ENCODE data around the gene TBCCD1.

TBCCD1 gene

GRCh38 chr3:186567072-186567921, at the start of gene TBCCD1:
Gene TBCCD1, minus strand, starts transcription at chr3:186567339. Its CDS starts 3,010 bp downstream, at chr3:186564329.
- Histone ChIP-seq H3K27ac (ENCODE audit: low read length) (peak within 1 kb of the TSS; percentile 80), H3K36me3 (ENCODE audit: control insufficient read depth in 2 of 2, insufficient read depth in 2 of 2, low read length in 2 of 2) (no peaks in the 10 kb centered on the region), H3K9ac (ENCODE audit: low read length in 2 of 2) (peak within 1 kb of the TSS; percentile 88 to 96), H3K27me3 (ENCODE audit: control insufficient read depth in 1 of 2, insufficient read depth in 2 of 2, low read length in 2 of 2) (no peaks in the 10 kb centered on the region), H3K4me3 (ENCODE audit: low read length in 2 of 2) (peak within 1 kb of the TSS; percentile 92 to 97), H3K9me3 (ENCODE audit: control insufficient read depth in 2 of 2, low read length in 2 of 2) (no peaks in the 10 kb centered on the region), H3K4me1 (ENCODE audit: control insufficient read depth, insufficient read depth, low read length) (peaks cover 31% of the 10 kb centered on the region)

GRCh38 chr3:186616299-186616617, 49.1 kb upstream of the TBCCD1 start:
- peaks cover 7% of the 10 kb centered on the region for H3K4me1 ChIP-seq (ENCODE audit: control insufficient read depth, insufficient read depth, low read length)
- peaks cover 15 to 24% of the 10 kb centered on the region in 2 donors for H3K27me3 ChIP-seq (ENCODE audit: control insufficient read depth in 1 of 2, insufficient read depth in 2 of 2, low read length in 2 of 2)
- no peak overlapping the region for H3K27ac ChIP-seq (ENCODE audit: low read length)
- H3K9ac ChIP-seq (ENCODE audit: low read length in 2 of 2), result no peak overlapping the region
- no peak overlapping the region for H3K4me3 ChIP-seq (ENCODE audit: low read length in 2 of 2)
- H3K9me3 ChIP-seq (ENCODE audit: control insufficient read depth in 2 of 2, low read length in 2 of 2), result no peaks in the 10 kb centered on the region
- H3K36me3 ChIP-seq (ENCODE audit: control insufficient read depth in 2 of 2, insufficient read depth in 2 of 2, low read length in 2 of 2), result no peaks in the 10 kb centered on the region

GRCh38 chr3:186614597-186615483, 47.7 kb upstream of the TBCCD1 start:
- Histone ChIP-seq H3K9me3 (ENCODE audit: control insufficient read depth in 2 of 2, low read length in 2 of 2) (no peaks in the 10 kb centered on the region), H3K27me3 (ENCODE audit: control insufficient read depth in 1 of 2, insufficient read depth in 2 of 2, low read length in 2 of 2) (peaks cover 15 to 22% of the 10 kb centered on the region in 2 donors), H3K36me3 (ENCODE audit: control insufficient read depth in 2 of 2, insufficient read depth in 2 of 2, low read length in 2 of 2) (no peaks in the 10 kb centered on the region), H3K4me1 (ENCODE audit: control insufficient read depth, insufficient read depth, low read length) (peaks cover 7% of the 10 kb centered on the region), H3K27ac (ENCODE audit: low read length) (no peak overlapping the region), H3K9ac (ENCODE audit: low read length in 2 of 2) (no peak overlapping the region), H3K4me3 (ENCODE audit: low read length in 2 of 2) (no peak overlapping the region)

- Histone ChIP-seq H3K9ac (ENCODE audit: low read length in 2 of 2) (no peak overlapping the region), H3K4me3 (ENCODE audit: low read length in 2 of 2) (no peak overlapping the region), H3K4me1 (ENCODE audit: control insufficient read depth, insufficient read depth, low read length) (peaks cover 7% of the 10 kb centered on the region), H3K27ac (ENCODE audit: low read length) (no peak overlapping the region), H3K27me3 (ENCODE audit: control insufficient read depth in 1 of 2, insufficient read depth in 2 of 2, low read length in 2 of 2) (peaks cover 15 to 22% of the 10 kb centered on the region in 2 donors), H3K36me3 (ENCODE audit: control insufficient read depth in 2 of 2, insufficient read depth in 2 of 2, low read length in 2 of 2) (no peaks in the 10 kb centered on the region), H3K9me3 (ENCODE audit: control insufficient read depth in 2 of 2, low read length in 2 of 2) (no peaks in the 10 kb centered on the region)
Measured at GRCh38 chr3:186614266-186614596, 47.1 kb upstream of the TBCCD1 start.

- H3K27ac ChIP-seq (ENCODE audit: low read length), result no peak overlapping the region
- no peak overlapping the region for H3K4me3 ChIP-seq (ENCODE audit: low read length in 2 of 2)
- no peaks in the 10 kb centered on the region for H3K36me3 ChIP-seq (ENCODE audit: control insufficient read depth in 2 of 2, insufficient read depth in 2 of 2, low read length in 2 of 2)
- H3K4me1 ChIP-seq (ENCODE audit: control insufficient read depth, insufficient read depth, low read length), result peaks cover 7% of the 10 kb centered on the region
- H3K9ac ChIP-seq (ENCODE audit: low read length in 2 of 2), result no peak overlapping the region
- H3K27me3 ChIP-seq (ENCODE audit: control insufficient read depth in 1 of 2, insufficient read depth in 2 of 2, low read length in 2 of 2), result peaks cover 15 to 22% of the 10 kb centered on the region in 2 donors
- H3K9me3 ChIP-seq (ENCODE audit: control insufficient read depth in 2 of 2, low read length in 2 of 2), result no peaks in the 10 kb centered on the region
Measured at GRCh38 chr3:186613637-186614265, 46.6 kb upstream of the TBCCD1 start.

GRCh38 chr3:186612721-186613636, 45.8 kb upstream of the TBCCD1 start, which contains the start of gene AHSG:
Gene AHSG, plus strand, starts transcription at chr3:186613060. Its CDS starts 82 bp downstream, at chr3:186613142.
- Histone ChIP-seq H3K27me3 (ENCODE audit: control insufficient read depth in 1 of 2, insufficient read depth in 2 of 2, low read length in 2 of 2) (peaks cover 15 to 19% of the 10 kb centered on the region in 2 donors), H3K9ac (ENCODE audit: low read length in 2 of 2) (no peak within 1 kb of the TSS), H3K4me3 (ENCODE audit: low read length in 2 of 2) (no peak within 1 kb of the TSS), H3K4me1 (ENCODE audit: control insufficient read depth, insufficient read depth, low read length) (peaks cover 7% of the 10 kb centered on the region), H3K9me3 (ENCODE audit: control insufficient read depth in 2 of 2, low read length in 2 of 2) (no peaks in the 10 kb centered on the region), H3K27ac (ENCODE audit: low read length) (no peak within 1 kb of the TSS), H3K36me3 (ENCODE audit: control insufficient read depth in 2 of 2, insufficient read depth in 2 of 2, low read length in 2 of 2) (no peaks in the 10 kb centered on the region)

- peaks cover 11 to 13% of the 10 kb centered on the region in 2 donors for H3K27me3 ChIP-seq (ENCODE audit: control insufficient read depth in 1 of 2, insufficient read depth in 2 of 2, low read length in 2 of 2)
- peaks cover 1% of the 10 kb centered on the region for H3K4me1 ChIP-seq (ENCODE audit: control insufficient read depth, insufficient read depth, low read length)
- no peak overlapping the region for H3K27ac ChIP-seq (ENCODE audit: low read length)
- no peaks in the 10 kb centered on the region for H3K36me3 ChIP-seq (ENCODE audit: control insufficient read depth in 2 of 2, insufficient read depth in 2 of 2, low read length in 2 of 2)
- no peak overlapping the region for H3K9ac ChIP-seq (ENCODE audit: low read length in 2 of 2)
- H3K4me3 ChIP-seq (ENCODE audit: low read length in 2 of 2), result no peak overlapping the region
- no peaks in the 10 kb centered on the region for H3K9me3 ChIP-seq (ENCODE audit: control insufficient read depth in 2 of 2, low read length in 2 of 2)
Measured at GRCh38 chr3:186612065-186612464, 44.9 kb upstream of the TBCCD1 start.

GRCh38 chr3:186609247-186609868, 42.2 kb upstream of the TBCCD1 start:
- peaks cover 5 to 7% of the 10 kb centered on the region in 2 donors for H3K27me3 ChIP-seq (ENCODE audit: control insufficient read depth in 1 of 2, insufficient read depth in 2 of 2, low read length in 2 of 2)
- H3K9me3 ChIP-seq (ENCODE audit: control insufficient read depth in 2 of 2, low read length in 2 of 2), result no peaks in the 10 kb centered on the region
- H3K4me3 ChIP-seq (ENCODE audit: low read length in 2 of 2), result no peak overlapping the region
- H3K9ac ChIP-seq (ENCODE audit: low read length in 2 of 2), result no peak overlapping the region
- H3K27ac ChIP-seq (ENCODE audit: low read length), result no peak overlapping the region
- H3K4me1 ChIP-seq (ENCODE audit: control insufficient read depth, insufficient read depth, low read length), result no peaks in the 10 kb centered on the region
- H3K36me3 ChIP-seq (ENCODE audit: control insufficient read depth in 2 of 2, insufficient read depth in 2 of 2, low read length in 2 of 2), result no peaks in the 10 kb centered on the region

- Histone ChIP-seq H3K27ac (ENCODE audit: low read length) (no peak overlapping the region), H3K4me1 (ENCODE audit: control insufficient read depth, insufficient read depth, low read length) (no peaks in the 10 kb centered on the region)
Measured at GRCh38 chr3:186608624-186609215, 41.6 kb upstream of the TBCCD1 start.

More at GRCh38 chr3:186608624-186609215, 41.6 kb upstream of the TBCCD1 start:
- Histone ChIP-seq H3K4me3 (ENCODE audit: low read length in 2 of 2) (no peak overlapping the region), H3K36me3 (ENCODE audit: control insufficient read depth in 2 of 2, insufficient read depth in 2 of 2, low read length in 2 of 2) (no peaks in the 10 kb centered on the region), H3K27me3 (ENCODE audit: control insufficient read depth in 1 of 2, insufficient read depth in 2 of 2, low read length in 2 of 2) (peaks cover 5 to 7% of the 10 kb centered on the region in 2 donors), H3K9me3 (ENCODE audit: control insufficient read depth in 2 of 2, low read length in 2 of 2) (no peaks in the 10 kb centered on the region), H3K9ac (ENCODE audit: low read length in 2 of 2) (no peak overlapping the region)
